ENCODE data around the gene ZNF222.

ZNF222 gene

GRCh38 chr19:44051650-44052402, 26.6 kb downstream of the ZNF222 start, which contains the start of gene ZNF223:
TSS of gene ZNF223 (plus strand) at chr19:44052036. CDS start at chr19:44055177, 3,141 bp downstream.
- peak within 1 kb of the TSS; percentile 73 for H3K4me3 ChIP-seq (ENCODE audit: insufficient read depth, low read depth, low read length, poor library complexity, severe bottlenecking)
- no peaks in the 10 kb centered on the region for H3K36me3 ChIP-seq (ENCODE audit: control insufficient read depth, insufficient read depth, low read length)
- peak; percentile 15 to 34 (median 31) for DNase-seq
- H3K27me3 ChIP-seq (replicated peaks; ENCODE audit: control insufficient read depth, insufficient read depth, low read length, poor library complexity, severe bottlenecking) = no peaks in the 10 kb centered on the region
- no peak within 1 kb of the TSS for H3K27ac ChIP-seq (ENCODE audit: insufficient read depth, low read length, poor library complexity, severe bottlenecking)
- no peaks in the 10 kb centered on the region for H3K9me3 ChIP-seq (ENCODE audit: control insufficient read depth, low read length)
- H3K4me1 ChIP-seq (ENCODE audit: control insufficient read depth, insufficient read depth, low read length, poor library complexity, severe bottlenecking) = no peaks in the 10 kb centered on the region

- no peak for DNase-seq
- Histone ChIP-seq H3K4me3 (ENCODE audit: insufficient read depth, low read depth, low read length, poor library complexity, severe bottlenecking) (no peak overlapping the region), H3K27ac (ENCODE audit: insufficient read depth, low read length, poor library complexity, severe bottlenecking) (no peak overlapping the region), H3K9me3 (ENCODE audit: control insufficient read depth, low read length) (no peaks in the 10 kb centered on the region), H3K36me3 (ENCODE audit: control insufficient read depth, insufficient read depth, low read length) (peaks cover 12% of the 10 kb centered on the region), H3K27me3 (replicated peaks; ENCODE audit: control insufficient read depth, insufficient read depth, low read length, poor library complexity, severe bottlenecking) (no peaks in the 10 kb centered on the region), H3K4me1 (ENCODE audit: control insufficient read depth, insufficient read depth, low read length, poor library complexity, severe bottlenecking) (no peaks in the 10 kb centered on the region)
Measured at GRCh38 chr19:44055870-44056269, 30.7 kb downstream of the ZNF222 start.

GRCh38 chr19:44059229-44059628, 34.0 kb downstream of the ZNF222 start:
- Histone ChIP-seq H3K9me3 (ENCODE audit: control insufficient read depth, low read length) (no peaks in the 10 kb centered on the region), H3K4me1 (ENCODE audit: control insufficient read depth, insufficient read depth, low read length, poor library complexity, severe bottlenecking) (no peaks in the 10 kb centered on the region), H3K27ac (ENCODE audit: insufficient read depth, low read length, poor library complexity, severe bottlenecking) (no peak overlapping the region), H3K4me3 (ENCODE audit: insufficient read depth, low read depth, low read length, poor library complexity, severe bottlenecking) (no peak overlapping the region), H3K36me3 (ENCODE audit: control insufficient read depth, insufficient read depth, low read length) (peaks cover 41% of the 10 kb centered on the region), H3K27me3 (replicated peaks; ENCODE audit: control insufficient read depth, insufficient read depth, low read length, poor library complexity, severe bottlenecking) (no peaks in the 10 kb centered on the region)
- DNase-seq = no peak

DNA sequence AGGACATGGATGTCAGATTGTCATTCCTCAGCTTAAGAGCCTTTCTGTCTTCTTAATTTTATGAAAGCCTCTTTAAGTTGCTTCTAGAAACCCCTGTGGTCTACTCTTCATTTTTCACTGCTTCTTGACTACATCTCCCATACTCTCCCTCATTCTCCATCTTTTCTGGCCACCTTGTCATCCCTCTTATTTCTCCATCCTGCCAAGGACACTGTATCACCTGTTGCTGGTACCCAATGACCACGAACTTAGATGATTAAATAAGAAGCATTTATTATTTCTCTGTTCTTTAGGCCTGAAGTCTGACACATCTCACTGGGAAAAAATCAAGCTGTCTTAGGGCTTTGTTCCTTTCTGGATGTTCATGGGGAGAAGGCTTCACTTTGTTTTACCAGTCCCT, 35.9 kb downstream of the ZNF222 start:
- H3K27ac ChIP-seq (ENCODE audit: insufficient read depth, low read length, poor library complexity, severe bottlenecking) = no peak overlapping the region
- peaks cover 4% of the 10 kb centered on the region for H3K9me3 ChIP-seq (ENCODE audit: control insufficient read depth, low read length)
- no peaks in the 10 kb centered on the region for H3K27me3 ChIP-seq (replicated peaks; ENCODE audit: control insufficient read depth, insufficient read depth, low read length, poor library complexity, severe bottlenecking)
- H3K36me3 ChIP-seq (ENCODE audit: control insufficient read depth, insufficient read depth, low read length) = peaks cover 42% of the 10 kb centered on the region
- no peaks in the 10 kb centered on the region for H3K4me1 ChIP-seq (ENCODE audit: control insufficient read depth, insufficient read depth, low read length, poor library complexity, severe bottlenecking)
- no peak for DNase-seq
- H3K4me3 ChIP-seq (ENCODE audit: insufficient read depth, low read depth, low read length, poor library complexity, severe bottlenecking) = no peak overlapping the region

DNA sequence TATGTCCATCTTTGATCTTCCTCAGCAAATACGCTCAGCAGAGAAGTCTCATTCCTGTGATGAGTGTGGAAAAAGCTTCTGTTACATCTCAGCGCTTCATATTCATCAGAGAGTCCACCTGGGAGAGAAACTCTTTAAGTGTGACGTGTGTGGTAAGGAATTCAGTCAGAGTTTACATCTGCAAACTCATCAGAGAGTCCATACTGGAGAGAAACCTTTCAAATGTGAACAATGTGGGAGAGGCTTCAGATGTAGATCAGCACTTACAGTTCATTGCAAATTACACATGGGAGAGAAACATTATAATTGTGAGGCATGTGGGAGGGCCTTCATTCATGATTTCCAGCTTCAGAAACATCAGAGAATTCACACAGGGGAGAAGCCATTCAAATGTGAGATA, 41.1 kb downstream of the ZNF222 start:
- no peak for DNase-seq
- H3K27ac ChIP-seq (ENCODE audit: insufficient read depth, low read length, poor library complexity, severe bottlenecking) = no peak overlapping the region
- H3K27me3 ChIP-seq (replicated peaks; ENCODE audit: control insufficient read depth, insufficient read depth, low read length, poor library complexity, severe bottlenecking) = no peaks in the 10 kb centered on the region
- no peak overlapping the region for H3K4me3 ChIP-seq (ENCODE audit: insufficient read depth, low read depth, low read length, poor library complexity, severe bottlenecking)
- peaks cover 16% of the 10 kb centered on the region for H3K9me3 ChIP-seq (ENCODE audit: control insufficient read depth, low read length)
- H3K36me3 ChIP-seq (ENCODE audit: control insufficient read depth, insufficient read depth, low read length) = peaks cover 33% of the 10 kb centered on the region
- no peaks in the 10 kb centered on the region for H3K4me1 ChIP-seq (ENCODE audit: control insufficient read depth, insufficient read depth, low read length, poor library complexity, severe bottlenecking)

DNA sequence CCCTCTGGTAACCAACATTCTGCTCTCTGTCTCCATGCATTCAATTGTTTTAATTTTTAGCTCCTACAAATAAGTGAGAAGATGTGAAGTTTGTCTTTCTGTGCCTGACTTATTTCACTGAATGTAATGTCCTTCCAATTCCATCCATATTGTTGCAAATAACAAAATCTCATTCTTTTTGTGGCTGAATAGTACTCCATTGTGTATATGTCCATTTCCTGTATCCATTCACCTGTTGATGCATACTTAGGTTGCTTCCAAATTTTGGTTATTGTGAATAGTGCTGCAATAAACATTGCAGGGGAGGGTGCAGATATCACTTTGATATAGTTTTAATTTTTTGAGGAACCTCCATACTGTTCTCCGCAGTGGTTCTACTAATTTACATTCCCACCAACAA, 44.2 kb downstream of the ZNF222 start:
- peaks cover 16% of the 10 kb centered on the region for H3K9me3 ChIP-seq (ENCODE audit: control insufficient read depth, low read length)
- peaks cover 5% of the 10 kb centered on the region for H3K4me1 ChIP-seq (ENCODE audit: control insufficient read depth, insufficient read depth, low read length, poor library complexity, severe bottlenecking)
- no peak for DNase-seq
- H3K27me3 ChIP-seq (replicated peaks; ENCODE audit: control insufficient read depth, insufficient read depth, low read length, poor library complexity, severe bottlenecking) = no peaks in the 10 kb centered on the region
- peaks cover 7% of the 10 kb centered on the region for H3K36me3 ChIP-seq (ENCODE audit: control insufficient read depth, insufficient read depth, low read length)
- no peak overlapping the region for H3K4me3 ChIP-seq (ENCODE audit: insufficient read depth, low read depth, low read length, poor library complexity, severe bottlenecking)
- H3K27ac ChIP-seq (ENCODE audit: insufficient read depth, low read length, poor library complexity, severe bottlenecking) = no peak overlapping the region

GRCh38 chr19:44071824-44072542, 46.8 kb downstream of the ZNF222 start, which contains the start of gene ZNF284:
TSS of gene ZNF284 (plus strand) at chr19:44072159. CDS start at chr19:44076390, 4,231 bp downstream.
- Histone ChIP-seq H3K27me3 (replicated peaks; ENCODE audit: control insufficient read depth, insufficient read depth, low read length, poor library complexity, severe bottlenecking) (no peaks in the 10 kb centered on the region), H3K36me3 (ENCODE audit: control insufficient read depth, insufficient read depth, low read length) (no peaks in the 10 kb centered on the region), H3K4me3 (ENCODE audit: insufficient read depth, low read depth, low read length, poor library complexity, severe bottlenecking) (peak within 1 kb of the TSS; percentile 64), H3K9me3 (ENCODE audit: control insufficient read depth, low read length) (peaks cover 2% of the 10 kb centered on the region), H3K4me1 (ENCODE audit: control insufficient read depth, insufficient read depth, low read length, poor library complexity, severe bottlenecking) (peaks cover 5% of the 10 kb centered on the region), H3K27ac (ENCODE audit: insufficient read depth, low read length, poor library complexity, severe bottlenecking) (no peak within 1 kb of the TSS)
- peak; percentile 62 to 70 (median 69) for DNase-seq

DNA sequence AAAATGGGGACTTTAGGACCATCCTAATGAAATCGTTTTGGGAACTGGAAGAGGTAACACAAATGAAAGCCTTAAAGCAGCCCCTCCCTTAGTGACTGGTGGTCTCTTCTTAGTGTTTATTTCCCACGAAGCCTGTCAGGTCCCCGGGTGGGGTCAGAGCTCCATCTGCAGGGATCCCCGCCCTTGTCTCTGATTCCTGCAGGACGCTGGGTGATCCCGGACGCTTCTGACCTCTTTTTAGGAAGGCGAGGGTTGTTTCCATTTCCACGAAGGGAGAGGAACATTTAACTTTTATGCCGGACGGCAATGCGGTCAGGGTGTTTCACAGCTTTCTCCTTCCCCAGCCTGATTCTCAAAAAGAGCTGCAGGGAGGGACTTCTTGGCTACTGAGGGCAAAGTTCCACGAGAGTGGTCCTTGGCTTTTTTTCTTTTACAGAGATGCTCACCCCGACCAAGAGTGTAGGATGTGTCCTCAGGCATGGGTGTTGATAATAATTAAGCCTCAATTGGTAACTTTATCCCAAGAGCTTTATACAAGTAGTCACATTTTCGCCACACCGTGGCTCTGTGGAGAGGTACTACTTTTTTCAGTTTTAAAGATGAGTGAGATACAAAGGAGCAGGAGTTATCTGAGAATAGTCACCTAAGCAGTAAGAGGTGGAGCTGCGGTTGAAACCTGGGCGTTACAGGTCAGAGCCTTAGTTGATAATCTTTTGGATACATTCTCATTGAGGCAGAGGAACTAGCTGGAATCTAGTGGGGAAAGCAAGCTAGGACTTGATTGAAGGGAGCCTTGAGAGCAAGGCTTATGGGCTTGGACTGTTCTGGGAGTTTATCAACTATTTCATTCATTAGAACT, 47.6 kb downstream of the ZNF222 start:
- H3K27me3 ChIP-seq (replicated peaks; ENCODE audit: control insufficient read depth, insufficient read depth, low read length, poor library complexity, severe bottlenecking) = no peaks in the 10 kb centered on the region
- no peak for DNase-seq
- no peaks in the 10 kb centered on the region for H3K9me3 ChIP-seq (ENCODE audit: control insufficient read depth, low read length)
- peak overlapping the region; percentile 64 for H3K4me3 ChIP-seq (ENCODE audit: insufficient read depth, low read depth, low read length, poor library complexity, severe bottlenecking)
- H3K4me1 ChIP-seq (ENCODE audit: control insufficient read depth, insufficient read depth, low read length, poor library complexity, severe bottlenecking) = peaks cover 5% of the 10 kb centered on the region
- no peaks in the 10 kb centered on the region for H3K36me3 ChIP-seq (ENCODE audit: control insufficient read depth, insufficient read depth, low read length)
- H3K27ac ChIP-seq (ENCODE audit: insufficient read depth, low read length, poor library complexity, severe bottlenecking) = no peak overlapping the region

- no peak for DNase-seq
- Histone ChIP-seq H3K4me1 (ENCODE audit: control insufficient read depth, insufficient read depth, low read length, poor library complexity, severe bottlenecking) (peaks cover 5% of the 10 kb centered on the region), H3K36me3 (ENCODE audit: control insufficient read depth, insufficient read depth, low read length) (no peaks in the 10 kb centered on the region), H3K9me3 (ENCODE audit: control insufficient read depth, low read length) (no peaks in the 10 kb centered on the region), H3K27me3 (replicated peaks; ENCODE audit: control insufficient read depth, insufficient read depth, low read length, poor library complexity, severe bottlenecking) (no peaks in the 10 kb centered on the region), H3K27ac (ENCODE audit: insufficient read depth, low read length, poor library complexity, severe bottlenecking) (no peak overlapping the region), H3K4me3 (ENCODE audit: insufficient read depth, low read depth, low read length, poor library complexity, severe bottlenecking) (no peak overlapping the region)
Measured at GRCh38 chr19:44076325-44076724, 51.1 kb downstream of the ZNF222 start.

Measured in effector memory CD4-positive, alpha-beta T cell (primary cell).